H1 (cell line): Measurements from ENCODE around the gene LCE2D. TPM values are rescaled to one million over a fixed set of nuclear protein-coding genes. Genes with fewer than 3 reads are reported as not detected.

Source experiments
- HDAC2 ChIP-seq, 2 experiments: fragments of 300-600 bp in 1 of 2; sonication (generic) in 1 of 2; IDR thresholded peaks; 2 replicates each; pipeline ENCODE4 v1.6.1; 2011 to 2012; ENCODE audit warnings: low read depth in 2 of 2, low read length in 2 of 2, mild to moderate bottlenecking in 2 of 2, moderate library complexity in 2 of 2, borderline replicate concordance in 1 of 2, inconsistent platforms in 1 of 2
- MAFK ChIP-seq: IDR thresholded peaks from 2 replicates; pipeline ENCODE4 v1.6.1; 2012; ENCODE audit warnings: low read depth, mild to moderate bottlenecking, improper control_type of control experiment, low read length
- SUZ12 ChIP-seq: fragments of 200-600 bp; sonication (generic); IDR thresholded peaks from 2 replicates; pipeline ENCODE4 v1.6.1; 2012; ENCODE audit warnings: mild to moderate bottlenecking, inconsistent platforms, low read length, moderate library complexity, mixed read lengths
- ZNF274 ChIP-seq: IDR thresholded peaks from 2 replicates; pipeline ENCODE4 v1.7.0; 2012; ENCODE audit warnings: low read length, borderline replicate concordance; ENCODE audit errors: extremely low read depth
- polyA plus RNA-seq, 7 experiments: library from polyadenylated mRNA; depleted of rRNA in 3 of 7; stranded (reverse) in 5 of 7; unstranded in 2 of 7; fragments of >200 nt in 5 of 7; fragments of 200-250 nt in 2 of 7; gene quantifications; 1 replicate in 5 of 7; 2 replicates in 1 of 7; 4 replicates in 1 of 7; pipeline versions ENCODE4 v1.2.1 to v1.2.3, GENCODE V29; 2011 to 2013; ENCODE audit warnings: missing spikeins in 2 of 7, mixed read lengths in 2 of 7
- total RNA-seq: library from RNA; stranded (reverse); fragmentation: NEBNext Ultra II Directional; extraction: Animal tissue kit (Norgen Biotek cat#: 25700); gene quantifications from 2 replicates; pipeline ENCODE4 v1.2.1, GENCODE V29; 2021
- TF ChIP-seq, protein P1 (sequence below): IDR thresholded peaks from 2 replicates; pipeline ENCODE4 v1.6.1; 2012; ENCODE audit warnings: inconsistent platforms

Gene LCE2D
- total and polyA plus RNA-seq, 2 of the 8 experiments (the other 6 are each of a cell fraction or from before 2014, with no cell fraction given), result not detected

- no peak for TF ChIP-seq MAFK
- TF ChIP-seq, protein P1, sequence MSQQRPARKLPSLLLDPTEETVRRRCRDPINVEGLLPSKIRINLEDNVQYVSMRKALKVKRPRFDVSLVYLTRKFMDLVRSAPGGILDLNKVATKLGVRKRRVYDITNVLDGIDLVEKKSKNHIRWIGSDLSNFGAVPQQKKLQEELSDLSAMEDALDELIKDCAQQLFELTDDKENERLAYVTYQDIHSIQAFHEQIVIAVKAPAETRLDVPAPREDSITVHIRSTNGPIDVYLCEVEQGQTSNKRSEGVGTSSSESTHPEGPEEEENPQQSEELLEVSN, result no peak
- no peak for TF ChIP-seq HDAC2 (IDR thresholded peaks at IDR 0.05; ENCODE audit: borderline replicate concordance in 1 of 2, low read depth in 2 of 2, low read length in 2 of 2)
- TF ChIP-seq SUZ12, result no peak
- no peak for TF ChIP-seq ZNF274
Observed at GRCh38 chr1:152640351-152640750, 22.8 kb upstream of the LCE2D start (continued).
